OCI-M2 (cell line): Measurements from ENCODE around the gene LENEP.

Experiments used
- DNase-seq: peaks from one replicate; lab custom pipeline; 2025; ENCODE audit not compliant: unreplicated experiment; lab: John Stamatoyannopoulos, UW

LENEP gene

GRCh38 chr1:155010211-155010918 lies 17.0 kb downstream of the LENEP start:
- DNase-seq, result no peak

- DNase-seq, result no peak
Measured at GRCh38 chr1:155011004-155011416, 17.6 kb downstream of the LENEP start.

- DNase-seq, result no peak
Measured at GRCh38 chr1:155011437-155012025, 18.1 kb downstream of the LENEP start.

- no peak for DNase-seq
Measured at GRCh38 chr1:155012026-155012546, 18.7 kb downstream of the LENEP start.

GRCh38 chr1:155012776-155013602 lies 19.6 kb downstream of the LENEP start:
- no peak for DNase-seq

GRCh38 chr1:155013632-155014031 lies 20.2 kb downstream of the LENEP start:
- DNase-seq, result no peak

- DNase-seq, result no peak
Measured at GRCh38 chr1:155014709-155015508, 21.5 kb downstream of the LENEP start.

GRCh38 chr1:155015527-155016230 lies 22.3 kb downstream of the LENEP start:
- no peak for DNase-seq

GRCh38 chr1:155016231-155016831 lies 22.9 kb downstream of the LENEP start:
- DNase-seq, result no peak

GRCh38 chr1:155017041-155017945 lies 23.9 kb downstream of the LENEP start:
- DNase-seq, result peak; percentile 66

GRCh38 chr1:155017946-155018316 lies 24.5 kb downstream of the LENEP start:
- no peak for DNase-seq

- no peak for DNase-seq
Measured at GRCh38 chr1:155018617-155019348, 25.4 kb downstream of the LENEP start.

- DNase-seq, result no peak
Measured at GRCh38 chr1:155019377-155020245, 26.2 kb downstream of the LENEP start.

- no peak for DNase-seq
Measured at GRCh38 chr1:155022136-155022926, 28.9 kb downstream of the LENEP start.

GRCh38 chr1:155022927-155023236 lies 29.5 kb downstream of the LENEP start:
- DNase-seq, result no peak

- no peak for DNase-seq
Measured at GRCh38 chr1:155023627-155024026, 30.2 kb downstream of the LENEP start.

GRCh38 chr1:155024315-155024714 lies 30.9 kb downstream of the LENEP start:
- DNase-seq, result no peak
